ENCODE data around the gene SORCS1.

DNA sequence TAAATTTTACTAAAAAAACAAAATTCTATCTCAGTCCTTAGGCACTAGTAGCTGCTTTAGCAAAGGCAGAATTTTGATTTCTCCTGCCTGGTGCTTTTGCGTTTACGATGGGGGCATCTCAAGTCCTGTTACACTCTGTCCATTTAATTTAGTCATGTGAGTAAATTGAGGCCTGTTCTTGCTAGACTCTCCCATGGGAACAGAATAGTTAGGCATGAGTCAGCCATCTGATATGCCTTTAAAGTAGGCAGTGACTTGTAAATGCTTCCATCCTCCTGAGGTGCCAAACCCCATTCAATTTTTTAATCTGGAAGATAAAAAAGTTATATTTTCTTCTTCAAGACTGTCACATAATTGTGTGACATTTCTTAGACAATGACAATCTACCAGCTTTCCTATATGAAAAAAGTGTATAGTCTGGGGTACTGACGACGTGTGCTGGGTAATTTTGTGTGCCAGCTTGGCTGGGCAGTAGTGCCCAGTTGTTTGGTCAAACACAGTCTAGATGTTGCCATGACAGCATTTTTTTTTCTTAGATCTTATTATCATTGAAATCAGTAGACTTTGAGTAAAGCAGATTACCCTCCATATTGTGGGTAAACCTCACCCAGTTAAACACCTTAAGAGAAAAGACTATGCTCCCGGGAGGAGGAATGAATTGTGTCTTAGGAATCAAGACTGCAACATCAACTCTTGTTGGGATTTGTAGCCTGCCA is 603.4 kb downstream of the SORCS1 start:
- TF ChIP-seq, protein P1, sequence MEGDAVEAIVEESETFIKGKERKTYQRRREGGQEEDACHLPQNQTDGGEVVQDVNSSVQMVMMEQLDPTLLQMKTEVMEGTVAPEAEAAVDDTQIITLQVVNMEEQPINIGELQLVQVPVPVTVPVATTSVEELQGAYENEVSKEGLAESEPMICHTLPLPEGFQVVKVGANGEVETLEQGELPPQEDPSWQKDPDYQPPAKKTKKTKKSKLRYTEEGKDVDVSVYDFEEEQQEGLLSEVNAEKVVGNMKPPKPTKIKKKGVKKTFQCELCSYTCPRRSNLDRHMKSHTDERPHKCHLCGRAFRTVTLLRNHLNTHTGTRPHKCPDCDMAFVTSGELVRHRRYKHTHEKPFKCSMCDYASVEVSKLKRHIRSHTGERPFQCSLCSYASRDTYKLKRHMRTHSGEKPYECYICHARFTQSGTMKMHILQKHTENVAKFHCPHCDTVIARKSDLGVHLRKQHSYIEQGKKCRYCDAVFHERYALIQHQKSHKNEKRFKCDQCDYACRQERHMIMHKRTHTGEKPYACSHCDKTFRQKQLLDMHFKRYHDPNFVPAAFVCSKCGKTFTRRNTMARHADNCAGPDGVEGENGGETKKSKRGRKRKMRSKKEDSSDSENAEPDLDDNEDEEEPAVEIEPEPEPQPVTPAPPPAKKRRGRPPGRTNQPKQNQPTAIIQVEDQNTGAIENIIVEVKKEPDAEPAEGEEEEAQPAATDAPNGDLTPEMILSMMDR (IDR thresholded peaks at IDR 0.05) = no peak
- TF ChIP-seq POLR2A (IDR thresholded peaks at IDR 0.05) = no peak

Measured in prostate gland (tissue), 2 donors.